Esophagus squamous epithelium (tissue), 5 donors: Measurements from ENCODE around the gene TRIM65. TPM values are rescaled to one million over a fixed set of nuclear protein-coding genes. Genes with fewer than 3 reads are reported as not detected.

Experiments used
- DNase-seq: peaks from one replicate; lab custom pipeline; 2025; lab: John Stamatoyannopoulos, UW
- H3K27ac ChIP-seq, 4 donors: fragments of 200-600 bp; sonication (generic); one replicate each; pipeline ENCODE4 v1.5.1; 2016 to 2019; ENCODE audit warnings: mild to moderate bottlenecking in 1 of 4
- H3K27me3 ChIP-seq, 4 donors: fragments of 200-600 bp; sonication (generic); 1 replicate in 3 of 4; 2 replicates in 1 of 4; pipeline versions ENCODE4 v1.5.1 to v1.6.0; 2017 to 2021; ENCODE audit warnings: antibody characterized with exemption in 1 of 4
- H3K36me3 ChIP-seq, 3 donors: fragments of 200-600 bp; sonication (generic); one replicate each; pipeline ENCODE4 v1.5.1; 2016 to 2019
- H3K4me1 ChIP-seq, 3 donors: fragments of 200-600 bp; sonication (generic); one replicate each; pipeline ENCODE4 v1.5.1; 2017 to 2019
- H3K4me3 ChIP-seq, 4 donors: fragments of 200-600 bp; sonication (generic); 1 replicate in 3 of 4; 2 replicates in 1 of 4; pipeline ENCODE4 v1.5.1; 2016 to 2019; ENCODE audit warnings: mild to moderate bottlenecking in 2 of 4, moderate library complexity in 1 of 4
- H3K9me3 ChIP-seq, 3 donors: fragments of 200-600 bp; sonication (generic); one replicate each; pipeline ENCODE4 v1.5.1; 2016 to 2019
- CTCF ChIP-seq, 6 experiments: fragments of 450-650 bp in 4 of 6; fragments of 200-600 bp in 2 of 6; sonication (generic) in 2 of 6; IDR thresholded peaks; one replicate each; pipeline ENCODE4 v1.5.1; 2016 to 2019; ENCODE audit warnings: antibody characterized with exemption in 6 of 6, mild to moderate bottlenecking in 4 of 6, moderate library complexity in 4 of 6
- POLR2A ChIP-seq, 4 donors: fragments of 450-650 bp; IDR thresholded peaks; one replicate each; pipeline ENCODE4 v1.6.1; 2017; ENCODE audit warnings: antibody characterized with exemption in 4 of 4, mild to moderate bottlenecking in 4 of 4, moderate library complexity in 3 of 4
- WGBS, 2 donors: methylation state at CpG; one replicate each; pipeline ENCODE4 v1.1.5; 2018; 5-methylcytosine and 5-hydroxymethylcytosine counted together
- intact Hi-C: fragments of 100-400 bp; cut with DNase I; formaldehyde crosslinking; loops from one replicate; pipeline ENCODE4 v1.15.0; 2022
- total RNA-seq, 4 donors: library from RNA; depleted of rRNA; stranded (reverse); fragments of >200 nt; gene quantifications; one replicate each; pipeline ENCODE4 v1.1.0, GENCODE V29; 2016
- donor health status: DM: yes; HTN: yes; CAD: no.

Gene TRIM65
- total RNA-seq, 4 donors from 2014 or later: 17.3 to 24.6 (median 19.6) TPM

DNA sequence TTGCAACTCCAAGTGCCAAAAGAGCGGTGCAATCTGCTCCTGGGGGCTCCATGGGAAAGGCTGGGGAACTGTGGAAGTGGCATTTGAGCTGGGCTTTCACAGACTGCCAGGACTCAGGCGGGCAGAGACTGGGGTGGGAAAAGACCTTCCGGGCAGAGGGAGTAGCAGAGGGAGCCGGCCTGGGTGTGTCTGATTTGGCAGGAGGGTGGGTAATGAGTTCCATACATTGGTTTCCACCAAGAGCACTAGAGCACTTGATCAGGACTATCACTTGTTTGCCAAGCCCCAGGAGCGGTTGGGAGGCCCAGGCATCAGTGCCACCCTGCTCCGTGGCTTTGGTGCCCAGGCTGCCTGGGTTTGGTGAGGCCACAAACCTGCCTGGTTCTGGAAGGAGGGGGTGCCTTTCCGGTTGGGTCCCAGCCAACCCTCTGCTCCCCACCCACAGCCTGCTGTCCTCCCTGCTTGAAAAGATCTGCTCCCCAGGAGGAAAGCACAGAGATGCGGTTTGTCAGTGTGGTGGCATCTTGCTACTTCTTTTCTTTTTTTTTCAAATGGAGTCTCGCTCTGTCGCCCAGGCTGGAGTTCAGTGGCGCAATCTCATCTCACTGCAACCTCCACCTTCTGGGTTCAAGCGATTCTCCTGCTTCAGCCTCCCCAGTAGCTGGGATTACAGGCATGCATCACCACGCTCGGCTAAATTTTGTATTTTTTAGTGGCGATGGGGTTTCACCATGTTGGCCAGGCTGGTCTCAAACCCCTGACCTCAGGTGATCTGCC lies 14.9 kb downstream of the TRIM65 start:
- no peaks in the 10 kb centered on the region for H3K9me3 ChIP-seq
- no peak for DNase-seq
- no peaks in the 10 kb centered on the region for H3K36me3 ChIP-seq
- TF ChIP-seq CTCF (IDR thresholded peaks at IDR 0.05) (no peak), POLR2A (IDR thresholded peaks at IDR 0.05) (no peak)
- intact Hi-C loops: no loop called here
- WGBS, 2 donors: 61 to 71% methylated on average over 9 to 11 of the region's 15 CpGs
- H3K27me3 ChIP-seq: no peaks in the 10 kb centered on the region
- H3K4me3 ChIP-seq: no peak overlapping the region
- H3K27ac ChIP-seq: peak overlapping the region; percentile 1 to 73 (median 30)
- peaks cover 15 to 58% (median 19%) of the 10 kb centered on the region in 3 donors for H3K4me1 ChIP-seq

DNA sequence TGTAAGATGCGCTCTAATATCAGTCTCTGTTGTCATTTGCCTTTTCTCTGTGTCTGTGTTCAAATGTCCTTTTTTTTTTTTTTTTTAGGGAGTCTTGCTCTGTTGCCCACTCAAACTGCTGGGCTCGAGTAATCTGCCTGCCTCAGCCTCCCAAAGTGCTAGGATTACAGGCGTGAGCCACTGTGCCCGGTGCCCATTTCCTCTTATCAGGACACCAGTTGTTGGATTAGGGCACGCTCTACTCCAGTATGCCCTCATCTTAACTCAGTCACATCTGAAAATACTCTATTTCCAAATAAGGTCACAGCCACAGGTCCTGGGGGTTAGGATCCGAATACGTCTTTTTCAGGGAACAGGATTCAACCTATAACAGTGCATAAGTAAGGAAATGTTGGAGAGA lies 16.5 kb downstream of the TRIM65 start:
- H3K27ac ChIP-seq: peak overlapping the region in 1 of 4 donors; percentile 21
- H3K4me3 ChIP-seq: no peak overlapping the region
- peaks cover 31 to 74% (median 35%) of the 10 kb centered on the region in 3 donors for H3K4me1 ChIP-seq
- peaks cover 0 to 3% (median 0%) of the 10 kb centered on the region in 3 donors for H3K36me3 ChIP-seq
- WGBS, 2 donors: 80% methylated on average over 7 of the region's 7 CpGs
- intact Hi-C loops: no loop called here
- no peak for TF ChIP-seq CTCF (IDR thresholded peaks at IDR 0.05)
- TF ChIP-seq POLR2A (IDR thresholded peaks at IDR 0.05): no peak
- H3K27me3 ChIP-seq: no peaks in the 10 kb centered on the region
- no peak for DNase-seq
- no peaks in the 10 kb centered on the region for H3K9me3 ChIP-seq

DNA sequence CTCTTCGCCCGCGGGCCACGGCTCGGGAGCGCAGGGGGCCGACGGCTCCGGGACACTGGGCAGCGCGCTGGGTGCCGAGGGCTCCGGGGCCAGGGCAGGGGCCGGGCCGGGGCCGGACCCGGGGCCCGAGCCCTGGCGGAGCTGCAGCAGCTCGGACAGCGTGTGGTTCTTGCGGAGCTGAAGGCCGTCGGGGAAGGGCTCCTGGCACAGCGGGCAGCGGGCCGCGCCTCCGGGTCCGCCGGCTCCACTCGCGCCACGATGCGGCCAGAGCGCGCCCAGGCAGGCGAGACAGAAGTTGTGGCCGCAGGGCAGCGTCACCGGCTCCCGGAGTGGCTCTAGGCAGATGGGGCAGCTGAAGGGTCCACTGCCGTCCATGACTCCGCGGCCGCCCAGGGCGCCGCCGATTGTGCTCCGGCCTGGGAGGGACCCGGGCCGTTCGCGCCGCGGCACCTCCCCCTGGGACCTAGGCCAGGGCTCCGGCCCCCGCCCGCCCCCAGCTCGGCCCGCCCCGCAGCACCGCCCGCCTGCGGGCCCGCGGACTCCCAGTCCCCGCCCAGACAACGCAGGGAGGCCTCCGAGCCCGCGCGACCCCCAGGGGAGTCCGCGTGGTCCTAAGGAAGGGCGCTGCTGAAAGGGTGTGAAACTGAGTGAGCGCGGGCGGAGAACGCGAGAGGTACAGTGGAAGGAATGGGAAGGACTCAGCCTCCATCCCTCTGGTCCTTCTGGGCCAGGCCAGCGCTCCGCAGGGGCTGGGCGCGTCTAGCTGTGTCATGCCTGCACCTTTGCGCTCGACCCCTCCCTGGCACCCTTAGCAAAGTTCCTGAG lies 18.4 kb downstream of the TRIM65 start, which contains the start of gene TRIM47:
TSS of gene TRIM47 (minus strand) at position 408 of the 825 bp plus-strand sequence. CDS start at position 375, 33 bp downstream.
- intact Hi-C loops: no loop called here
- H3K27me3 ChIP-seq: no peaks in the 10 kb centered on the region
- peak in 2 of 4 donors; percentile 75 to 85 for TF ChIP-seq POLR2A (IDR thresholded peaks at IDR 0.05)
- peak in 2 of 6 experiments; percentile 27 to 36 for TF ChIP-seq CTCF (IDR thresholded peaks at IDR 0.05)
- H3K4me3 ChIP-seq: peak within 1 kb of the TSS; percentile 58 to 86 (median 74)
- no peaks in the 10 kb centered on the region for H3K9me3 ChIP-seq
- no peak for DNase-seq
- H3K27ac ChIP-seq: peak within 1 kb of the TSS; percentile 93 to 98 (median 96)
- H3K36me3 ChIP-seq: peaks cover 8 to 21% (median 13%) of the 10 kb centered on the region in 3 donors
- H3K4me1 ChIP-seq: peaks cover 48 to 92% (median 54%) of the 10 kb centered on the region in 3 donors
- WGBS, 2 donors: 0 to 13% methylated on average over 6 of the region's 87 CpGs

- Histone ChIP-seq H3K27me3 (no peaks in the 10 kb centered on the region), H3K36me3 (peaks cover 8 to 21% (median 13%) of the 10 kb centered on the region in 3 donors), H3K9me3 (no peaks in the 10 kb centered on the region), H3K4me3 (peak overlapping the region; percentile 58 to 86 (median 74)), H3K27ac (peak overlapping the region; percentile 93 to 98 (median 96)), H3K4me1 (peaks cover 54 to 94% (median 60%) of the 10 kb centered on the region in 3 donors)
- TF ChIP-seq CTCF (IDR thresholded peaks at IDR 0.05) (peak; percentile 19 to 82 (median 51)), POLR2A (IDR thresholded peaks at IDR 0.05) (no peak)
- intact Hi-C loops: no loop called here
- DNase-seq: no peak
- WGBS, 2 donors: no CpG with 5 or more reads among the region's 56 CpGs
Observed at GRCh38 chr17:75877752-75878173, 19.0 kb downstream of the TRIM65 start.
